Parathyroid adenoma (tissue), 2 donors: ENCODE results near the gene SV2B.

Experiments
- H2AFZ ChIP-seq: fragments of 300-600 bp; sonication (generic); one replicate; pipeline ENCODE4 v1.7.0; 2017; ENCODE audit warnings: antibody characterized with exemption, mild to moderate bottlenecking
- H3K27ac ChIP-seq: fragments of 300-600 bp; sonication (generic); one replicate; pipeline ENCODE4 v1.7.0; 2017
- H3K27me3 ChIP-seq: fragments of 300-600 bp; sonication (generic); one replicate; pipeline ENCODE4 v1.7.0; 2017; ENCODE audit warnings: low read length; ENCODE audit not compliant: control insufficient read depth, insufficient read depth
- H3K36me3 ChIP-seq: fragments of 300-600 bp; sonication (generic); one replicate; pipeline ENCODE4 v1.7.0; 2017; ENCODE audit warnings: low read length; ENCODE audit not compliant: control insufficient read depth, insufficient read depth
- H3K4me1 ChIP-seq: fragments of 300-600 bp; sonication (generic); one replicate; pipeline ENCODE4 v1.7.0; 2017; ENCODE audit warnings: control low read depth
- H3K4me2 ChIP-seq: fragments of 300-600 bp; sonication (generic); one replicate; pipeline ENCODE4 v1.7.0; 2017; ENCODE audit warnings: low read length
- H3K4me3 ChIP-seq: fragments of 300-600 bp; sonication (generic); one replicate; pipeline ENCODE4 v1.7.0; 2017; ENCODE audit warnings: low read depth, low read length
- H3K79me2 ChIP-seq: fragments of 300-600 bp; sonication (generic); one replicate; pipeline ENCODE4 v1.7.0; 2017; ENCODE audit warnings: control low read depth
- H3K9ac ChIP-seq: fragments of 300-600 bp; sonication (generic); one replicate; pipeline ENCODE4 v1.7.0; 2017; ENCODE audit warnings: mild to moderate bottlenecking
- H3K9me3 ChIP-seq: fragments of 300-600 bp; sonication (generic); one replicate; pipeline ENCODE4 v1.7.0; 2017; ENCODE audit warnings: low read length; ENCODE audit not compliant: control insufficient read depth
- CTCF ChIP-seq: fragments of 300-600 bp; sonication (generic); IDR thresholded peaks from one replicate; pipeline ENCODE4 v1.7.0; 2017; ENCODE audit warnings: antibody characterized with exemption, mild to moderate bottlenecking
- donor health status: primary hyperparathyroidism.

The SV2B gene

GRCh38 chr15:91270747-91271146 lies 170.7 kb downstream of the SV2B start:
- no peaks in the 10 kb centered on the region for H3K79me2 ChIP-seq
- H3K9me3 ChIP-seq = no peaks in the 10 kb centered on the region
- H3K9ac ChIP-seq = no peak overlapping the region
- TF ChIP-seq CTCF = no peak
- H3K36me3 ChIP-seq = no peaks in the 10 kb centered on the region
- H3K4me1 ChIP-seq = no peaks in the 10 kb centered on the region
- no peak overlapping the region for H2AFZ ChIP-seq
- no peak overlapping the region for H3K4me3 ChIP-seq
- H3K27ac ChIP-seq = no peak overlapping the region
- no peaks in the 10 kb centered on the region for H3K27me3 ChIP-seq
- H3K4me2 ChIP-seq = no peak overlapping the region

GRCh38 chr15:91271565-91272153 lies 171.6 kb downstream of the SV2B start:
- Histone ChIP-seq H2AFZ (no peak overlapping the region), H3K4me1 (no peaks in the 10 kb centered on the region), H3K9me3 (no peaks in the 10 kb centered on the region), H3K4me3 (no peak overlapping the region), H3K36me3 (no peaks in the 10 kb centered on the region), H3K79me2 (no peaks in the 10 kb centered on the region), H3K9ac (no peak overlapping the region), H3K27me3 (no peaks in the 10 kb centered on the region), H3K27ac (no peak overlapping the region), H3K4me2 (no peak overlapping the region)
- peak; percentile 55 for TF ChIP-seq CTCF

GRCh38 chr15:91275844-91276243 lies 175.8 kb downstream of the SV2B start:
- Histone ChIP-seq H3K27ac (no peak overlapping the region), H3K4me1 (no peaks in the 10 kb centered on the region), H2AFZ (no peak overlapping the region), H3K9me3 (no peaks in the 10 kb centered on the region), H3K27me3 (no peaks in the 10 kb centered on the region), H3K4me2 (no peak overlapping the region), H3K79me2 (no peaks in the 10 kb centered on the region), H3K4me3 (no peak overlapping the region), H3K36me3 (no peaks in the 10 kb centered on the region), H3K9ac (no peak overlapping the region)
- no peak for TF ChIP-seq CTCF

GRCh38 chr15:91278951-91279350 lies 178.9 kb downstream of the SV2B start:
- no peaks in the 10 kb centered on the region for H3K4me1 ChIP-seq
- no peak for TF ChIP-seq CTCF
- H3K27ac ChIP-seq = no peak overlapping the region
- no peaks in the 10 kb centered on the region for H3K9me3 ChIP-seq
- H3K9ac ChIP-seq = no peak overlapping the region
- H3K27me3 ChIP-seq = no peaks in the 10 kb centered on the region
- H3K4me2 ChIP-seq = no peak overlapping the region
- no peaks in the 10 kb centered on the region for H3K79me2 ChIP-seq
- H3K4me3 ChIP-seq = no peak overlapping the region
- no peaks in the 10 kb centered on the region for H3K36me3 ChIP-seq
- no peak overlapping the region for H2AFZ ChIP-seq

- Histone ChIP-seq H3K27ac (no peak overlapping the region), H3K4me1 (no peaks in the 10 kb centered on the region), H2AFZ (no peak overlapping the region), H3K79me2 (no peaks in the 10 kb centered on the region), H3K9ac (no peak overlapping the region), H3K4me3 (no peak overlapping the region), H3K9me3 (no peaks in the 10 kb centered on the region), H3K36me3 (no peaks in the 10 kb centered on the region), H3K4me2 (no peak overlapping the region), H3K27me3 (no peaks in the 10 kb centered on the region)
- no peak for TF ChIP-seq CTCF
Measured at GRCh38 chr15:91279486-91279885, 179.4 kb downstream of the SV2B start.
